Esophagus mucosa (tissue), 1 donor: Measurements from ENCODE around the gene ITGB2. TPM values are rescaled to one million over a fixed set of nuclear protein-coding genes. Genes with fewer than 3 reads are reported as not detected.
A peak's percentile ranks its signal among the peaks of the same experiment; 100 is the strongest.
"Not testable (repeated sequence)": the region's sequence is repeated elsewhere in the genome, so short reads cannot be mapped to it uniquely, and the experiment has no call there.

Source experiments
- ATAC-seq: fragments of 200-7000 bp; cut with Tn5 transposase; one replicate; pipeline ENCODE4 v1.9.1; 2020
- total RNA-seq: library from RNA; stranded (reverse); gene quantifications from one replicate; pipeline ENCODE4 v1.2.4, GENCODE V29; 2023
- donor health status: DM: yes; HTN: yes; CAD: no.

Gene ITGB2
- total RNA-seq, 1 donor from 2014 or later, result 7.1 TPM

DNA sequence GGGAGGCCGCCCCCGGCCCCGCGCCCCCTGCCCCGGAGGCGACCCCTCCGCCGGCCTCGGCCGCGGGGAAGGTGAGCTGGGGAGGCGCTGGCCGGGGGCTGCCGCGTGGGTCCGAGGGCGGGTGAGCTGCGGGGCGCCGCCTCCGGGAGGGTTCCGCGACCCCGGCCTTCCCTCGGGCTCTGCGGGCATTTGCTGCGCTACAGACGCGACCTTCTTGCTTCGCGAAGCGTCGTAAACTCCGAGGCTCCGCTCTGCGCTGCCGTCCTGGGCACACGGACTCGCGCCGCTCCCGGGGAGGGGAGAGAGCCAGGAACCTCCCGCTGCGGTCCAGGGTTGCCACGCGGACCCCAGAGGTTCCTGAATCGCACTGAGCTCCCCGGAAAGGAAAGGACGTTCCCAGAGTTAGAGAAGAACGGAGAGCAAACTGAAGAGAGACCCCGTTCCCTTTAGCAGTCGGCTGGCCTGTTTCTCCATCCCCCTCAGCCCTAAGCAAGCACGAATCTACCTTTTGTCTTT, 19.5 kb upstream of the ITGB2 start:
- ATAC-seq, result peak; percentile 24

DNA sequence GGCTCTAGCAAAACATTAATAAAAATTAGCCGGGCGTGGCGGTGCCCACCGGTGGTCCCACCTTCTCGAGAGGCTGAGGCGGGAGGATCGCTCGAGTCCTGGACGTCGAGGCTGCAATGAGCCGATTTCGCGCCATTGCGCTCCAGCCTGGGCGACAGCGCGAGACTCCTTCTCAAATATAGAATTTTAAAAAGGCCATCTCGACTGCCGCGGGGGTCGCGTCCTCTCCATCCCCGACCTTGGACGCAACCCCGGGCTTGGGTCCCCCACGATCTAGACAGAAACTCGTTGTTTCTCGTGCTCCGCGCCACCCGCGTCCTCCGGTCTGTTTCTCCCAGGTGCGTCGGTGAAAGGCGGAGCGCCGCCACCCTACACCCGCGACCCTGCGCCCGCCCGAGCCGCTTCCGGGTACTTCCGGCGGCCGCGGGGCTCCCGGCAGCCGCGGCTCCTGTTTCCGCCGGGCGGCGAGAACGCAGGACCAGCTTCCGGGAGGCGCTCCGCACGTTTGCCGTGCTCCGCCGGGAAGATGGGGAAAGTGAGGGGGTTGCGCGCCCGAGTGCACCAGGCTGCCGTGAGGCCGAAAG, 18.9 kb upstream of the ITGB2 start, which contains the start of gene SLX9:
TSS of gene SLX9 (plus strand) at position 498 of the 584 bp plus-strand sequence. CDS start at position 527, 29 bp downstream.
- ATAC-seq, result peak; percentile 82

DNA sequence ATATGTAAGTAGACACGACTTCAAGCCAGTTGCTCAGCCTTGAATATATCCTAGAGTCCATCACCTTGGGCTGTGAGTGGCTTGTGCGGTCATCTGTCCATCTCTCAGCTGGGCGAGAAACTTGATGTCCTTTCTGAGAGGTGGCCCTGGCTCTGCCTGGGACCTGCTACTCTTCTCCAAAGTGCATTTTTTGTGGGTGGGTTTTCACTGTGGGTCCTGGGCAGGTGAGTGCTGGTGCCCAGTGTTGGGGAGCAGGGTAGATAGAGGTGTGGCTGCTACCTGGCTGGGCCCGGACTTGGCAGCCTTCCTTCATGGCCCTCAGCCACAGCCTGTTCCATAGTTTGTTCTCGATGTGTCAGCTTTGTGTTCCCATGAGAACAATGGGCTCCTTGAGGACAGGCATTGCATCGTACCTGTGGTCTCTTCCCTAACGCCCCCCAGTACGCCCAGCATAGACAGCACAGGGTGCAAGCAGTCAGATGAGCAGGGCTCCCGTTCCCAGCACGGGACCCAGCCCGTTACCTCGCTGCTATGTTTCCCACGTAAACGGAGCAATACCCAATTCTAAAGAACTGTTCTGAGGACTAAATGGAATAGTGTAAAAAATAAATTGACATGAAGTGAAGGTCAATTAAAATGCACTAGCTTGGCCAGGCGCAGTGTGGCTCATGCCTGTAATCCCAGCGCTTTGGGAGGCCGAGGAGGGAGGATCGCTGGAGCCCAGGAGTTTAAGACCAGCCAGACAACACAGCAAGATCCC, 18.3 kb upstream of the ITGB2 start:
- peak; percentile 31 for ATAC-seq

DNA sequence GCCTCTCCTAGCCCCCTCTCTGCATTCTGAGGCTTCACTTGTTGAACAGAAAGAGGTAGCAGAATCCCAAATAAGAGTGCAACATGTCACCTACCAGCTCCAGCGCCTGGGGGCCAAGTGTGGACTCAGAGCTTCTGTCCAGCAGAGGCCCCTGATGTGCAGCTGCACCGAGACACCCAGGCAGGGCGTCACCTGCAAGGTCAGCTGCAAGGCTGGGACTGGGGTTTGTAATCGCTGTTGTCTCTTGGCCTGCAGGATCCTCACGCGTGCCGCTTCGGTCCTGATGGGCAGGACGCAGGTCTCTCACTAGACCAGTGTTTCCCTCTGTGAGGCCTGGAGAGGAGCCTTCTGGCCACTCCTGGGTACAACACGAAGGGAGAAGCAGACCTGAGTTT, 14.8 kb upstream of the ITGB2 start:
- ATAC-seq, result no peak

DNA sequence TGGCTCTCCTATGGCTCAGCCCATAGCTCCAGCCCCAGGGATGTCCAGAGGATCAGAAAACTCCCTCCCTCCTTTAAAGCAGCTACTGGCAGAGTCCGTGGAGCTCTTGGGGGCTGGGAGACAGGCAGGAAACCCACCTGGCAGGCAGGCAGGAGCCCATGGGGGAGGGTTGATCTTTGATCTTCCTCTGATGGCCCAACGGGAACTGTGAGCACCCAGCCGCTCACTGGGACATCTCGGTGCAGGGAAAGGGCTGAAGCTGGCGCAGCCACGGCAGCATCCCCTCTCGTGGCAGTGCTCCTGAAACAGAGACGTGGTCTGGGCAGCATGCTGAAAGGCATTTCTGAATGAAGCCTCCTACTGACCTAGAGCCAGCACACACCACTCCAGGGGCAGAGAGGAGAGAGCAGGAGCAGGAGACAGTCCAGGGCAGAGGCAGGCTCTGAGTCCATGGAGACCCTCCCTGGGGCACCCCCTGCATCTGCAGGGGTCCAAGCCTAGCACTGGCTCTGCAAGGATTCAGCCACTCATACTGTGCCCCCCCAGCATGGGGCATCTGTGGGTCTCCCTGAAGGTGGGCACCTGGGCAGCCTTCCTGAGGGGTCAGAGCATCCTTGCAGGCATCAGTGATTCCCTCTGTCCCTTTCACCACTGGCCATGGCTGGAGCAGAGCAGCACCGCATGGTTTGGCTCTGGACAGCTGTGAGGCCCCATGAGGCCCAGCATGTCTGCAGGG, 14.3 kb upstream of the ITGB2 start:
- no peak for ATAC-seq

DNA sequence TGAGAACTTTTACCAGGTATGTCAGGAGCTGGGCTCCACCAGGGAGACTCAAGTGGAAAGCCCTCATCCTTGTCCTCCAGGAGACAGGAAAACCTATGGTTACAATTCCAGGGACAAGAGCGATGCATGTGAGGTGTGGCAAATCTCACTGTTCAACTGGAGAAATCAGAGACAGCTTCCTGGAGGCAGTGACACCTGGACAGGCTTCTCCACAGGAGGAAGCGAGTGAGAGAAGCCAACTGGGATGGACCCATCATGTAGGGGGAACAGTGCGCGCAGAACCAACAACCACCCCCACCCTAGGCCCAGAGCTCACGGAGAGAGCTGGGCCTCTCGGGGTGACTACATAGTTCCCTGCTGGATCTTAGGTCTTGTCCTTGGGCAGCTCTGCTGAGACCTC, 13.6 kb upstream of the ITGB2 start:
- no peak for ATAC-seq

DNA sequence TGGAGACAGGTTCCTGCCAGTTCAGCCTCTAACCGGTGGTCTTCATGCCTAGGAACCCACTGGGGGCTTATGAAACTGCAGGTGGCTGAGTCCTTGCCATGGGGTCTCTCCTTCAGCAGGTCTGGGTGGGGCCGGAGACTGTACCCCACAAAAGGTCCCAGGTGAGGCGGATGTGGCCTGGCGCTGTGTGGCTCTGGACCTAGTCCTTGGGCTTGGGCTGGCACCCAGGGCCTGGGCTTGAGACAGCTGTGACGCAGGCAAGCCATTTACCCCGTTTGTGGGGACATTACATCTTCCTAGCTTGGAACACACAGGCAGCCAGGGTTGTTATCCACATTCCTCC, 13.2 kb upstream of the ITGB2 start:
- ATAC-seq, result no peak

DNA sequence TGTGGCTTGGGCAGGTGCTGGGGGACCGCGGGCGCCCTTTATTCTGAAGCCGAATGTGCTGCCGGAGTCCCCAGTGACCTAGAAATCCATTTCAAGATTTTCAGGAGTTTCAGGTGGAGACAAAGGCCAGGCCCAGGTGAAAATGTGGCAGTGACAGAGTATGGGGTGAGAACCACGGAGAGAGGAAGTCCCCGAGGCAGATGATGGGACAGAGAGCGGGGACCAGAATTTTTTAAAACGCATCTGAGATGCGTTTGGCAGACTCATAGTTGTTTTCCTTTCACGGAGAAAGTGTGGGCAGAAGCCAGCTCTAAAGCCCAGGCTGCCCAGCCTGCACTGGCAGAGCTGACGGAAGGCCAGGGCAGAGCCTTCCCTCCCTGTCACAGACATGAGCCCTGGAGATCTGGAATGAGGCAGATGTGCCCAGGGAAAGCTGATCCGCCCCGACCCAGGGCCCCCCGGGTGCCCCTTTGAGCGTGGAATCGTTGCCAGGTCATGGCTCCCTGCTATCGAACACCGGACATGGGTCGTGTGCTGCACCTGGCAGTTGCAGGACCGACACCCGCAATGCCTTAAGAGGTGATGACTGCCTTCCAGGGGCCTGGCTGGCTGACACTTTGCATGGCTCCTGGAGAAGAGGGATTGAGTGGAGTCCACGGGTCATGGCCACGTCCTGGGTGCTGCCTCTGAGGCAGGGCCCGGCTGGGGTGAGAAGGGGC, 12.7 kb upstream of the ITGB2 start:
- ATAC-seq, result no peak

DNA sequence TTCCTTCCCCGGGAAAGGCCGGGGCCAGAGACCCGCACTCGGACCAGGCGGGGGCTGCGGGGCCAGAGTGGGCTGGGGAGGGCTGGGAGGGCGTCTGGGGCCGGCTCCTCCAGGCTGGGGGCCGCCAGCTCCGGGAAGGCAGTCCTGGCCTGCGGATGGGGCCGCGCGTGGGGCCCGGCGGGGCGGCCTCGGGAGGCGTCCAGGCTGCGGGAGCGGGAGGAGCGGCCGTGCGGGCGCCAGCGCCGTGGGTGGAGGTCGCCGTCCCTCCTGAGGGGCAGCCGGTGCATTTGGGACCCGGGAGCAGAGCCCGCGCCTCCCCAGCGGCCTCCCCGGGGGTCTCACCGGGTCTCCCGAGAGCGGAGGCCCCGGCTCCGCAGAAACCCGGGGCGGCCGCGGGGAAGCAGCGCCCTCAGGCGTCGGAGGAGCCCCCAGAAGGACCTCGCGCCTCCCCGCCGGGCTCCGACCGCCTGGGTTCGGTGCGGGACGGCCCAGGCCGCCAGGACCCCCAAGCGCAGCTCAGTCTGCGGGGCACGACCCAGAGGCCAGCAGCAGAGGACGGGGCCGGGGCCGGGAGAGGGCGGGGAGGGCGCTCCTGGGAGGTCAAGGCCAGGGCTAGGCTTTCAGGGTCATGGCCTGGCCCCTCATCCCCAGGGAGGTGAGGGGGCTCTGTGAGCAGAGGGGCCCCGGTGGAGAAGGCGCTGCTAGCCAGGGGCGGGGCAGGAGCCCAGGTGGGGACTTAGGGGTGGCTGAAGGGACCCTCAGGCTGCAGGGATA, 11.9 kb upstream of the ITGB2 start:
- ATAC-seq, result peak; percentile 4

DNA sequence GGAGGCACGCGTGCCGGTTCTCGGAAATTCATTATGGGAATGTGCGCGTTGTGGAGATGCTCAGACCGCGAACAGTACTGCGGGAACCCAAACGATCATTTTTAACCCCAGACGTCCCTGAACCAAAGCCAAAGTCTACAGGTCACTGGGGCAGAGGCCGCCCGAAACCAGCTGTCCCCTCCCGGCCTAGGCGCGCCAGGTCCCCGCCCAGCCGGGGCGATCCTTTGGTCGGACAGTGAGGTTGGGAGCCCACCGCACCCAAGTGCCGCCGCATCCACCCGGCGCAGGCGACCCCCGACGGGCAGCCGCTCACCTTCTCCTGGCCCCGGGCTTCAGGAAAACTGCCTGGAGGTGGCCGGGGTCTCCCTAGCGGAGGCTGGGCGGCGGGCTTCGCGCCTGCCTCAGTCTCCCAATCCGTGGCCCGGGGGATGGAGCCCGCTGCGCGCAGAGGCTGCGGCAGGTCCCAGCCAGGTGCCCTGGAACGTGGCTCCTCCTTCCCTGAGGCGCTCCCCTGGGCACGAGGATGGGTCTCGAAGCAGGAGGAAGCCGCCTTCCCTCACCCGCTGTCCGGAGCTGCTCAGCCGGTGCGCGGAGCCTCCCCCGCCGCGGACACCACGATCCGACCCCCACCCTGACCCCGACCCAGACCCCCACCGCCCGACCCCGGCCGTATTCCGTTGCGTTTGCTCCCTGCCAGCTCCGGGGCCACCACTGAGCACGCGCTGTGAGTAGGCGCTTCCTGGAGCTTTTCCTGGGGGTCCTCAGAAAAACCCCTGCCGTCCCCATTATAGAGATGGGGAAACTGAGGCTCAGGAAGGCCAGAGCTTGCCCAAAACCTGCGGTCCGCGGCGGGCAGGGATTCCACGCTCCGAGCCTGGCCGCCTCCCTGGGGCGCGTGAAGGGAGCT, 11.1 kb upstream of the ITGB2 start:
- peak; percentile 4 for ATAC-seq

DNA sequence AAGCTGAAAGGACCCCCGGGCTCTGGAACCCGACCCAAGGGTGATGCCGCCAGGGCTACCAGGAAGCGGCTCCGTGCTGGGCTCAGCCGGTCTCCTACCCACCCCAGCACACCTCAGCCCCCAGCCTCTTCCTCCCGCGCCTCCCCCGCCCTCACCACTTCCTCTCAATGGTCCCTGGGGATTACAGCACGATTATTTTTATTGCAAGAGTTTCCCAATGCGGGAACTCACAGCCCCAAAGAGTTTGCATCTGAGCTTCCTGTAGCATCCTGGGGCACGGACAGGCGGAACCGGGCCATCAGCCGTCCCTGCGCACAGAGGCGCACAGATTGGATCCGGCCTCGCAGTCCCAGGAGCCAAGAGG, 10.4 kb upstream of the ITGB2 start:
- ATAC-seq, result peak; percentile 23

DNA sequence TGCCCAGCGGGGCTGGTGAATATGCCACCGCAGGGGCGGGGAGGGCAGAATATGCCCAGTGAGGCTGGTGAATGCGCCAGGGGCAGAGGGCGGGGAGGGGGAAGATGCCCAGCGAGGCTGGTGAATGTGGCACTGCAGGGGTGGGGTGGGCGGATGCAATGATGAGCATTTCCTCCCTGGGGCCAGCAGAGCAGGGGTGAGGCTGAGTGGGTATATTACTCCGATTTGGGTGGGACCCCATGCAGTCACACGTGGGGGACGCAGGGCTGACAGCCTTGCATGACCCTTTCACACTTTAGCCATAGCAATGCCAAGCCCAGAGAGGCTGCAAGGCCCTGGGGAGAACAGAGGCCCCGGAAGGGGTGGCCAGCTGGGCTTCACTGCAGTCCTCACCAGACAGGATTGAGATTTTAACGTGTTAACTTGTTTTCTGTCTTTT, 9.9 kb upstream of the ITGB2 start:
- peak; percentile 2 for ATAC-seq

DNA sequence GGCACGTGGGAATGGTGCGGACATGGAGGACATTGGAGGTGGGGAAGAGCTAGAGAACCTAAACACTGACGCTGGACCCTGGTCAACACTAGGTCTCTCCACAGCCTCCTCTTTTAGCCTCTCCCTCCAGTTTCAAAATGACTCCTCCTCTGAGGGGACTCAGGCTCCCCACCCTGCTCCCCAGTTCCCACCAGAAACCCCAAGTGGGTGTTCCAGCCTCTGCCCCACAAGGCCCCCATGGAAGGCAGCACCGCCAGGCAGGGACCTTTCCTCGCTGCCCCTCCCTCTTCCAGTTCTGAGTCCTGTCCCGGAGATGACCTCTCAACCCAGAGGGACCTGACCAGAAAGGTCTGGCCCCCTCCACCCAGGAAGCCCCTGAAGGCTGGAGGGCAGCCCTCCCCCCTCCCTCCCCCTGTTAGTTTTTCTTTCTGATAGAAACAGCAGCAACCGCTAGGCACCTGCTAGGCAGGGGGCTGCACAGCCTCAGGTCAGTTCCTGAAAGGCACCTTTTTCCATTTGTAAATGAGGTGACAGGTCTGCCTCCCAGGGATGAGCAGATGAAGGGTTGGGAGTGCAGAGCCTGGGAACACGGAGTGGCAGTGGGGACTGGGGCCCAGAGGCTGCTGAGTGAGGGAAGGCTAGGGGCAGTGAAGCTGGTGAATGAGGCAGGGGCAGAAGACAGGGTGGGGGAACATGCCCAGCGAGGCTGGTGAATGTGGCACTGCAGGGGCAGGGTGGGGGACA, 9.3 kb upstream of the ITGB2 start:
- ATAC-seq, result no peak

DNA sequence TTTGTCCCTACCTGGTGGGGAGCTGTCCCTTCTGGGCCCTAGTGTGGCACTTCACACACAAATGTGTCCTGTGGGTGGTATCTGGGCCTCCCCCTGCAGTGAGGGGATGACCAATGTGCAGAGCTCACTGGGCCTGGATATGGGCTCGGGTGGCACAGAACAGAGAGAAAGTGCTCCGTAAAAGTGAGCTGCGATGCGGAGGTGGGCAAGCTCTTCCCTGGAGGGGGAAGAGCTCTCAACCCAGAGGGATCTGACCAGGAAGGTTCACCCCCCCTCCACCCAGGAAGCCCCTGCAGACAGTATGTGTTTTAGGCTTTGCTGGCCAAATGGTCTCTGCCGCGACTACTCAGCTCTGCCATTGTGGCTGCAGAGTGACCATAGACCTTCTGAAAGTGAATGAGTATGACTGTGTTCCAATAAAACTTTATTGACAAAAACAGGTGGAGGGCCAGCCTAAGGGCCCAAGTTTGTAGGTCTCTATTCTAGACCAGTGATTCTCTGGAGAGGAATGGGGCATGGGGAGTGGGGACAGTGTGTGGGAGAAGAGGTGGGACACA, 8.6 kb upstream of the ITGB2 start:
- ATAC-seq, result no peak

DNA sequence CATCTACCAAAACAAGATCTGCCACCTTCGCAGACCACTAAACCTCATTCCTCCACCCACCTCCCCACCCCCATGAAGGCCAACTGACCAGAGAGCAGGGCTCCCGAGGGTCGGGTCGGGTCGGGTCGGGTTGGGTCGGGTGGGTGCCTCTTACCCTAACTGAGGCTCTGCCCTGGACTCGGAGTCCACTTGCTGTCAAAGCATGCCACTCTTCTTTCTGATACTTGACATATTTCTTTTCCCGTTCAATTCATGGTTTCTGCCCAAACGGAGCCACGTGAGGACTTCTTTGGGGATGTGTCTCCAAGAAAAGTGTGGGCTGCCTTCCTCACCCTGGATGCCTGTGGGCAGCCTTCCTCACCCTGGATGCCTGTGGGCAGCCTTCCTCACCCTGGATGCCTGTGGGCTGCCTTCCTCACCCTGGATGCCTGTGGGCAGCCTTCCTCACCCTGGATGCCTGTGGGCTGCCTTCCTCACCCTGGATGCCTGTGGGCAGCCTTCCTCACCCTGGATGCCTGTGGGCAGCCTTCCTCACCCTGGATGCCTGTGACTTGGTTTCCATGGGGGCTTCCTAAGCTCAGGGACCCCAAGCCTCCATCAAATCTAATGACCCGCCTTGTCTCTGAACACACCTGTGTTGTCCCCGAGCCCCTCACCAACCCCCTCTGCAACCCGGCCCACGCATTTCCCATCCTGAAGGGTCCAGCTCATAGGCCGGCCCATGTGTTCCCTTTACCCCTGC, 8.0 kb upstream of the ITGB2 start:
- ATAC-seq, result not testable (repeated sequence)

DNA sequence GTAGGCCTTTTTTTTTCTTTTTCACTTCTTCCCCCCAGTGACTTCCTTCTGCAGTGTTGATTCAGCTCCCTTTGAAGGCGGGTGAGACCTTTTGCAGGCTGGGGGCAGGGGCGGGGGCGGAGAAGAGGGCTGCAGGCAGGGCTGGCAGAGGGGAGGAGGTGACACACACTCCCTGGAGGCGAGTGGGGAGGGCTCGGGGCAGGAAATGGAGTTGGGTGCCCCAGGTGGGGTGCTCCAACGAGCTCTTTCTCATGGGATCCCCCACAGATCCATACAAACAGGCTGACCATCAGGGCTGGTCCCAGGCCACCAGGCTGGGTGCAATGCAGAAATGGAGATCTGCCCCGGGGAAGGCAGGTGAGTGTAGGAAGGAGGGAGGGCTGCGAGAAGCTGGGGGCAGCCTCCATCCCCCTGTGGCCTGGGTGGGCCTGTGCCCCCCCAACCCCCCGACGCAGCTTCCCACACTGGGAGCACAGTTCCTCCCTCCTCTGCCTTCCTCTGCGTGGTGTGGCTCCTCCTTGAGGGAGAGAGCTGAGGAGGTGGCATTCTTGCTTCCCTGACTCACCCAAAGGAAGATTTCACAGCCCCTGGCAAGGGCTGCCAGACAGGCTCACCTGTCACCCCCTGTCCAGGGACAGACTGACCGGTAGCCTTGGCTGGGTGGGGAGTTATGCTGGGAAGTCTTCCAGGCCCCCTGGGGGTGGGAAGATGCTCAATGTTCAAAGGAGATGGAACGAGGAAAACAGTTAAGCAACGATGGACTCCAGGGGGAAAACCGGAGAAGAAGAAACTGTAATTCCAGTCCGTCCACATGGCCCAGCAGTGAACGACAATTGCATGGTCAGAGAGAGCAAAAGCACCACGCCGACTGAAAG, 7.1 kb upstream of the ITGB2 start:
- peak; percentile 34 for ATAC-seq

DNA sequence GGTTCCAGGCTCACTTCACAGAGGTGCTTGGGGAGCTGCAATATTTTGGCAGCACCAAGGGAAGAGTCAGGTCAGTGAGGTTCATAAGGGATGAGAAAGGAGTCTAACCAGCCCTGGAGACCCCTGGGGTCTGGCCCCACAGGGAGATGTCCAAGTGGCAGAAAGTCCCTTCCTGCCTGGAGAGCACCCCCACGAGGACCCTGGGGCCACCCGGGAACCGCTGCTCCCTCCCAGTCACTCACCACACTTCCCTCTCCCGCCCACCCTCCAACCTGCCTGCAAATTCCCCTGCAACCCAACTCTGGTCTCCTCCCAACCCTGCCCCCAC, 6.5 kb upstream of the ITGB2 start:
- ATAC-seq, result no peak
